Activated gamma-delta T cell treated with anti-CD3 and anti-CD28 coated beads, Interleukin-2, amount 50 U/mL, for 16 hours (primary cell): ENCODE results near the gene SLC13A3.

Experiments used
- DNase-seq: peaks from one replicate; pipeline ENCODE4 v3.0.0-alpha.2; 2020; ENCODE audit warnings: low read depth

Gene SLC13A3

DNA sequence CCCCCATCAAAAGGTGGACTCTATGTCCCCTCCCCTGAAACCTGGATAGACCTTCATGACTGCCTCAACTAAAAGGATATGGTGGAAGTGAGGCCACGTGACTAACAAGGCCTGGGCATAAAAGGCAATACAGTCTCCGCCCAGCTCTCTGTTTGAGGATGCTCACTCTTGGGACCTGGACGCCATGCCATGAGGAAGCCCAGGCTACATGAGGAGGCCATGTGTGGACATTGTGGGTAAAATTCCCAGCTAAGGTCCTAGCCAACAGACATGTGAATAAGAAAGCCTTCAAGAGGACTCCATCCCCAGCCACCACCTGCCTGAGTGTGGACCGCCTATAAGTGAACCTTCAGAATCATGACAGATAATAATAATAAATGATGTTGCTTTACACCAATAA is 130.7 kb downstream of the SLC13A3 start:
- DNase-seq, result no peak

- no peak for DNase-seq
Measured at GRCh38 chr20:46519471-46520068, 131.7 kb downstream of the SLC13A3 start.

DNA sequence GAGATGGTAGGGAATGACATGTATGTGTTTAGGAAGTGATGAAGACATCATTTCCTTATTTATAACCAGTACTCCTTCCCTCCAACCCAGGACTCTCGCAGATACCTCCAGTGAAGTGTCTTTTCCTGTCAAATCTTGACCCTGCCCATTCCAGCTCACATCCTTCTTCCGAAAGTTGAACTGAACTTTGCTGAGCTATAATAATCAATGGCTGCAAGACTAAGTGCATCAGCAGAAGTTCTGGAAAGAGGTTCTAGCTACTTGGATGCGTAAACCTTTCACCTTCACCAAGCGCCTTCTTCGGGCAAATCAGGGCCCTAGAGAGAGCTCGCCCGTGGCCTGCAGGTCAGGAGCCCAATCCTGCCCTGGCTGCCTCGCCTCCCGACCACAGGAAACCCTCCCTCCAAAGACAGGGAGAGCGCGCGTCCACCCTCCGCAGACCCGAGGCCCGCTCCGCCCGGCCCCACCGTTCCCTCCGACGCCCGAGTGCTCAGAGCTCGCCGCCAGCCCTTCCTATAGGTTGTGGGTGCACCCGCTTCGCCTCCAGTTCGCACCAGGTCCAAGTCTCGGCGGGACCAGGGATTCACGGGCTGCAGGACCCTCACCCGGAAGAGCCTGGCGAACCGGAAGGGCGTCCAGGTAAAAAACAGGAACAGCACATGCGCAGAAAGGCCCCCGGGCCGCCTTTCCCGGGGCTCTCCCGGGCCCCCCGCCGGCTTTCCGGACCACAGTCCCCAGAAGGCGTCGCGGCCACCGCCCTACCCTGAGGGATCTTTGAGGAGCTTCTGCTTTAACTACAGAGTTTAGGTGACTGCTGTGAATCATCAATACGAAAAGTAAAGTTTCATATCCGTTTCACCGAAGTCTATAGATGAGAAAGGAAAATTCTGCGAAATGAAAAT is 138.1 kb downstream of the SLC13A3 start, which contains the start of gene ZNF334:
Gene ZNF334, minus strand, starts transcription at position 617 of the 902 bp plus-strand sequence. CDS start 1,457 bp downstream, outside the sequence.
- DNase-seq, result no peak

GRCh38 chr20:46509523-46509922 is 141.7 kb downstream of the SLC13A3 start:
- DNase-seq, result no peak
